NCI-H2081 treated with DMSO at 0.1 percent for 48 hours (cell line): ENCODE results near the gene NRDE2.

Experiments
- DNase-seq: peaks from one replicate; lab custom pipeline; 2025; lab: John Stamatoyannopoulos, UW

Gene NRDE2

GRCh38 chr14:90296641-90297040 is 35.1 kb downstream of the NRDE2 start:
- DNase-seq = no peak

- DNase-seq = no peak
Observed at GRCh38 chr14:90295870-90296516, 35.7 kb downstream of the NRDE2 start.

GRCh38 chr14:90294872-90295271 is 36.9 kb downstream of the NRDE2 start:
- DNase-seq = no peak

GRCh38 chr14:90293766-90294730 is 37.7 kb downstream of the NRDE2 start:
- peak; percentile 20 for DNase-seq

- DNase-seq = no peak
Observed at GRCh38 chr14:90291699-90292098, 40.0 kb downstream of the NRDE2 start.

- no peak for DNase-seq
Observed at GRCh38 chr14:90290337-90291011, 41.3 kb downstream of the NRDE2 start.

- peak; percentile 23 for DNase-seq
Observed at GRCh38 chr14:90288651-90289355, 42.9 kb downstream of the NRDE2 start.

GRCh38 chr14:90287791-90288190 is 44.0 kb downstream of the NRDE2 start:
- no peak for DNase-seq

GRCh38 chr14:90281756-90282155 is 50.0 kb downstream of the NRDE2 start:
- no peak for DNase-seq

GRCh38 chr14:90281261-90281660 is 50.5 kb downstream of the NRDE2 start:
- no peak for DNase-seq

GRCh38 chr14:90280096-90280495 is 51.6 kb downstream of the NRDE2 start:
- no peak for DNase-seq

GRCh38 chr14:90278199-90279175 is 53.3 kb downstream of the NRDE2 start:
- DNase-seq = no peak

- no peak for DNase-seq
Observed at GRCh38 chr14:90277581-90278198, 54.1 kb downstream of the NRDE2 start.

GRCh38 chr14:90276646-90277367 is 54.9 kb downstream of the NRDE2 start:
- DNase-seq = no peak

GRCh38 chr14:90275820-90276219 is 55.9 kb downstream of the NRDE2 start:
- DNase-seq = no peak

GRCh38 chr14:90275458-90275814 is 56.3 kb downstream of the NRDE2 start:
- no peak for DNase-seq

GRCh38 chr14:90274808-90275457 is 56.8 kb downstream of the NRDE2 start:
- no peak for DNase-seq

GRCh38 chr14:90274019-90274418 is 57.7 kb downstream of the NRDE2 start:
- no peak for DNase-seq

GRCh38 chr14:90273532-90273931 is 58.2 kb downstream of the NRDE2 start:
- DNase-seq = no peak
